GM18909 (cell line): ENCODE results near the gene CBX5.
A peak's percentile ranks its signal among the peaks of the same experiment; 100 is the strongest.
"Not testable (repeated sequence)": the region's sequence is repeated elsewhere in the genome, so short reads cannot be mapped to it uniquely, and the experiment has no call there.

Source experiments
- ATAC-seq: cut with Tn5 transposase; IDR thresholded peaks from one replicate; pipeline ENCODE4 v1.9.1; 2021; ENCODE audit warnings: mild to moderate bottlenecking; ENCODE audit not compliant: unreplicated experiment, poor library complexity

CBX5 gene

GRCh38 chr12:54229624-54230212 lies 50.2 kb downstream of the CBX5 start:
- ATAC-seq = no peak

- ATAC-seq = no peak
Measured at GRCh38 chr12:54228471-54228870, 51.5 kb downstream of the CBX5 start.

GRCh38 chr12:54227927-54228326 lies 52.0 kb downstream of the CBX5 start:
- not testable (repeated sequence) for ATAC-seq

- no peak for ATAC-seq
Measured at GRCh38 chr12:54227376-54227775, 52.5 kb downstream of the CBX5 start.

- no peak for ATAC-seq
Measured at GRCh38 chr12:54225666-54226065, 54.3 kb downstream of the CBX5 start.

- ATAC-seq = no peak
Measured at GRCh38 chr12:54222609-54223008, 57.3 kb downstream of the CBX5 start.

GRCh38 chr12:54221402-54221984 lies 58.4 kb downstream of the CBX5 start:
- ATAC-seq = no peak

- no peak for ATAC-seq
Measured at GRCh38 chr12:54220567-54220966, 59.4 kb downstream of the CBX5 start.

- peak; percentile 48 for ATAC-seq
Measured at GRCh38 chr12:54220092-54220557, 59.8 kb downstream of the CBX5 start.

GRCh38 chr12:54217774-54218241 lies 62.1 kb downstream of the CBX5 start:
- no peak for ATAC-seq

- ATAC-seq = peak; percentile 45
Measured at GRCh38 chr12:54216797-54217661, 62.9 kb downstream of the CBX5 start.

- no peak for ATAC-seq
Measured at GRCh38 chr12:54215989-54216796, 63.7 kb downstream of the CBX5 start.

- peak; percentile 75 for ATAC-seq
Measured at GRCh38 chr12:54214553-54215406, 65.1 kb downstream of the CBX5 start.

GRCh38 chr12:54213079-54213478 lies 66.8 kb downstream of the CBX5 start:
- no peak for ATAC-seq

- no peak for ATAC-seq
Measured at GRCh38 chr12:54211920-54212319, 68.0 kb downstream of the CBX5 start.

GRCh38 chr12:54210400-54210790 lies 69.5 kb downstream of the CBX5 start:
- ATAC-seq = no peak

GRCh38 chr12:54208591-54208990 lies 71.3 kb downstream of the CBX5 start:
- ATAC-seq = no peak

- peak; percentile 59 for ATAC-seq
Measured at GRCh38 chr12:54207539-54208294, 72.2 kb downstream of the CBX5 start.

GRCh38 chr12:54206791-54207190 lies 73.1 kb downstream of the CBX5 start:
- ATAC-seq = no peak
